Effector memory CD4-positive, alpha-beta T cell (primary cell): ENCODE data around the gene GPR139.

ENCODE experiments used
- DNase-seq, 3 donors: peaks; one replicate each; pipeline ENCODE4 v3.0.0-alpha.2; 2020
- H3K27ac ChIP-seq: 2 replicates; pipeline ENCODE4 v1.7.0; 2013; ENCODE audit warnings: mild to moderate bottlenecking, low read length, moderate library complexity; ENCODE audit not compliant: insufficient read depth, poor library complexity, severe bottlenecking
- H3K27me3 ChIP-seq: replicated peaks from 2 replicates; pipeline ENCODE4 v1.7.0; 2013; ENCODE audit warnings: mild to moderate bottlenecking, low read length; ENCODE audit not compliant: insufficient read depth, control insufficient read depth, poor library complexity, severe bottlenecking
- H3K36me3 ChIP-seq: 2 replicates; pipeline ENCODE4 v1.7.0; 2013; ENCODE audit warnings: mild to moderate bottlenecking, low read length, moderate library complexity; ENCODE audit not compliant: control insufficient read depth, insufficient read depth
- H3K4me1 ChIP-seq: 2 replicates; pipeline ENCODE4 v1.7.0; 2013; ENCODE audit warnings: low read length, mild to moderate bottlenecking; ENCODE audit not compliant: control insufficient read depth, insufficient read depth, poor library complexity, severe bottlenecking
- H3K4me3 ChIP-seq: 2 replicates; pipeline ENCODE4 v1.7.0; 2013; ENCODE audit warnings: low read length, low read depth, mild to moderate bottlenecking; ENCODE audit not compliant: insufficient read depth, poor library complexity, severe bottlenecking
- H3K9me3 ChIP-seq: 2 replicates; pipeline ENCODE4 v1.7.0; 2013; ENCODE audit warnings: mild to moderate bottlenecking, low read length, moderate library complexity; ENCODE audit not compliant: control insufficient read depth

Gene GPR139

DNA sequence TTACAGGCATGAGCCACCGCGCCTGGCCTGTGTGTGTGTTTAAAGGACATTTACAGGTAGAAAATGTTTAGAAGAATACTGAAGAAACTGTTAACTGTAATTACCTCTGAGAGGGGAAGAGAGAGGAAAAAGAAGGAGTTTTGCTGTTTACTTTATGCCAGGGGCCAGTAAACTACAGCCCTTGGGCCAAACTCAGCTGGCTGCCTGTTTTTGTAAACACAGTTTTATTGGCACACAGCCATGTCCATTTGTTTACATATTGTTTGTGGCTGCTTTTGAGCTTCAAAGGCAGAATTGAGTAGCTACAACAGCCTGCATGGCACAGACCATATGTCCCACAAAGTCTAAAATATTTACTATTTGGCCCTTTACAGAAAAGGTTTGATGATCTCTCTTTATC, 76.4 kb downstream of the GPR139 start:
- Histone ChIP-seq H3K4me1 (no peaks in the 10 kb centered on the region), H3K36me3 (no peaks in the 10 kb centered on the region), H3K4me3 (no peak overlapping the region), H3K27me3 (no peaks in the 10 kb centered on the region), H3K27ac (no peak overlapping the region), H3K9me3 (no peaks in the 10 kb centered on the region)
- DNase-seq, result no peak

DNA sequence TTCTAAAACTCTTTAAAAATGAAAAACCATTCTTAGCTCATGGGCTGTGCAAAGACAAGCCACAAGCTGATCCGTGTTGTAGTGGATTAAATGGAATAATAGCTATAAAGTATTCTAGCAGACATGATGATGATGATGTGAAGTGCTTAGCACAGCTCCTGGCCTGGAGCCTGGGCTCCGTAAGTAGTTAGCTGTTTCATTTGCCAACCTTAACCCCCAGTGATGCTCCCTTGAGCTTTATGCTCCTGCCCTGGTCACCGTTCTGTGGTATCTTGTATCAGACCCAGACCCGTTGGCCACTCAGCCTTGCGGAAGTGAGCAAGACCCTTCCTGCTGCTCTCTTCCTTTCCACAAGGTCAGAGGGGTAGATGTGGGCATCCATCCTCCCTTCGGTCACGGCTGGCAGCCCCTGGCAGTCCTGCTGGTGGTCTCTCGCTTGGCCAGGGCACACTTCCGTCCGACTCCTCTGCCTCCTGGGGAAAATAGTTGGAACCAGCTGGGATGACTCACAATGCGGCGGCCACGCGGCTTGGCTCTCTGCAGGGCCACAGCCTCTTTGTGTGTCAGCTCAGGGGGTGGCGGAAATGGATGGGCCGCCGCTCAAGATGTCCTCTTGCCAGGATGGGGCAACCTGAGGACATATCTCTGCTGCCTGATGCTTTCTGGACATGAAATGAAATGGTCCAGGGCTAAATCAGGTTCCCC, 79.1 kb downstream of the GPR139 start:
- Histone ChIP-seq H3K27ac (no peak overlapping the region), H3K9me3 (no peaks in the 10 kb centered on the region), H3K27me3 (no peaks in the 10 kb centered on the region), H3K36me3 (no peaks in the 10 kb centered on the region), H3K4me3 (no peak overlapping the region), H3K4me1 (no peaks in the 10 kb centered on the region)
- no peak for DNase-seq

DNA sequence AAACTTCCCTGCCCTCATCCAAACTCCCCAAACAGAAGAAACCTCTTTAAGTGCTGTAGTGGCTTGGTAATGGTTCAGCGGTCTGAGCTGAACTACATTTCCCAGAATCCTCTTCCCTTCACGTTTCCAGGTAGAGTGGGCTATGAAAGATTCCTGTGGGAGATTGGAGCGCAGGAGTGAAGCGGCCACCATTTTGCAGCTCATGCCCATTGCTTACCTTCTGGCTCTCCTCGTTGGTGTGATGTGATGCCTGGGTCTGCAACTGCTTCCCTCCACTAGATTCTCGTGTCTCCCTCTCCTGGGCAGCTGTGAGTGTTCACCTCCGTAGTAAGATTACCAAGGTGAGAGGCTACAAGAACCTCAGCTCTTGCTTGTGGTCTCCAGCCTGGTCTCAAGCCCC, 82.1 kb downstream of the GPR139 start:
- no peaks in the 10 kb centered on the region for H3K9me3 ChIP-seq
- no peaks in the 10 kb centered on the region for H3K4me1 ChIP-seq
- DNase-seq, result no peak
- no peak overlapping the region for H3K27ac ChIP-seq
- H3K27me3 ChIP-seq, result no peaks in the 10 kb centered on the region
- H3K4me3 ChIP-seq, result no peak overlapping the region
- H3K36me3 ChIP-seq, result no peaks in the 10 kb centered on the region

DNA sequence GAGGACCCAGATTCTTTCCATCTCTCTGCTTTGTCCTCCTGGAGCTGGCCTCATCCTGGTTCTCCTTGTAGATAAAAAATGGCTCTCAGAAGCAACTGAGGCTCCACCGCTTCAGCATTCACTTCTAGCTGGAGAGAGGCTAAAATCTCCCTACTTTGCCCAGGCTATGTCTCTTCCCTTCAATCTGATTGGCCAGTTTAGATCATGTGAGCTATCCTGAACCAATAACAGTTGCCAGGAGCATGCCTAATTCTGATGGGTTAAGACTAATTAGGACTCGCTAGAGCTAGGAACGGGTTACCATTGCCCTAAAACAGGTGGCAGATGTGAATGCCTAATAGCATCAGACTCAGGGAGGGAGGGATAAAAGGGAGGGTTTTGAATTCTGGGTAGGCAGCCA, 89.6 kb downstream of the GPR139 start:
- no peaks in the 10 kb centered on the region for H3K9me3 ChIP-seq
- H3K27me3 ChIP-seq, result no peaks in the 10 kb centered on the region
- no peak for DNase-seq
- no peak overlapping the region for H3K4me3 ChIP-seq
- no peak overlapping the region for H3K27ac ChIP-seq
- H3K4me1 ChIP-seq, result no peaks in the 10 kb centered on the region
- H3K36me3 ChIP-seq, result no peaks in the 10 kb centered on the region
